GM20431 (cell line): Measurements from ENCODE around the gene HCLS1.
"Not testable (repeated sequence)": the region's sequence is repeated elsewhere in the genome, so short reads cannot be mapped to it uniquely, and the experiment has no call there.

Source experiments
- in situ Hi-C: fragments of 300-500 bp; cut with MseI, MboI; formaldehyde crosslinking; loops from one replicate; pipeline ENCODE4 v1.15.0; 2020; ENCODE audit warnings: low sequenced_read_pairs; ENCODE audit not compliant: unreplicated experiment

Gene HCLS1

GRCh38 chr3:121660356-121661171 lies at the start of gene HCLS1:
Gene HCLS1 (minus strand): TSS chr3:121660903. CDS start chr3:121658347, 2,556 bp downstream.
- in situ Hi-C loops, result no loop called here

GRCh38 chr3:121710347-121710746 lies 49.6 kb upstream of the HCLS1 start:
- in situ Hi-C loops, result no loop called here

- in situ Hi-C loops, result no loop called here
Observed at GRCh38 chr3:121707531-121708273, 47.0 kb upstream of the HCLS1 start.

- in situ Hi-C loops, result no loop called here
Observed at GRCh38 chr3:121705541-121705940, 44.8 kb upstream of the HCLS1 start.

- in situ Hi-C loops, result no loop called here
Observed at GRCh38 chr3:121703973-121704372, 43.3 kb upstream of the HCLS1 start.

- in situ Hi-C loops, result no loop called here
Observed at GRCh38 chr3:121698901-121699300, 38.2 kb upstream of the HCLS1 start.

- in situ Hi-C loops, result no loop called here
Observed at GRCh38 chr3:121698476-121698875, 37.8 kb upstream of the HCLS1 start.

GRCh38 chr3:121696186-121696585 lies 35.5 kb upstream of the HCLS1 start:
- in situ Hi-C loops, result no loop called here

GRCh38 chr3:121692010-121692699 lies 31.5 kb upstream of the HCLS1 start:
- in situ Hi-C loops, result no loop called here

- in situ Hi-C loops, result no loop called here
Observed at GRCh38 chr3:121690777-121691405, 30.2 kb upstream of the HCLS1 start.

GRCh38 chr3:121688747-121689146 lies 28.0 kb upstream of the HCLS1 start:
- in situ Hi-C loops, result not testable (repeated sequence)

- in situ Hi-C loops, result no loop called here
Observed at GRCh38 chr3:121681792-121682191, 21.1 kb upstream of the HCLS1 start.

GRCh38 chr3:121677141-121677540 lies 16.4 kb upstream of the HCLS1 start:
- in situ Hi-C loops, result no loop called here

- in situ Hi-C loops, result no loop called here
Observed at GRCh38 chr3:121670676-121671075, 10.0 kb upstream of the HCLS1 start.

GRCh38 chr3:121667333-121667732 lies 6.6 kb upstream of the HCLS1 start:
- in situ Hi-C loops, result no loop called here

- in situ Hi-C loops, result no loop called here
Observed at GRCh38 chr3:121665488-121665887, 4.8 kb upstream of the HCLS1 start.

GRCh38 chr3:121663171-121663847 lies 2.6 kb upstream of the HCLS1 start:
- in situ Hi-C loops, result no loop called here

GRCh38 chr3:121662742-121663141 lies 2.0 kb upstream of the HCLS1 start:
- in situ Hi-C loops, result no loop called here

GRCh38 chr3:121661376-121661775 lies 673 bp upstream of the HCLS1 start:
- in situ Hi-C loops, result no loop called here

GRCh38 chr3:121659586-121659985 lies 1.1 kb downstream of the HCLS1 start:
- in situ Hi-C loops, result no loop called here
